ENCODE data around the gene AHSG. TPM values are rescaled to one million over a fixed set of nuclear protein-coding genes. Genes with fewer than 3 reads are reported as not detected.

The AHSG gene
- total and polyA plus RNA-seq, 2 experiments from 2014 or later = 0.10 to 0.18 TPM

GRCh38 chr3:186646106-186646505 is 33.2 kb downstream of the AHSG start:
- Mint-ChIP-seq H3K9me3 (no peaks in the 10 kb centered on the region), H3K4me1 (peaks cover 20% of the 10 kb centered on the region), H3K4me3 (no peak overlapping the region), H3K27ac (no peak overlapping the region), H3K36me3 (ENCODE audit: low read depth) (no peaks in the 10 kb centered on the region), H3K27me3 (ENCODE audit: insufficient read depth, low read depth, poor library complexity) (no peaks in the 10 kb centered on the region)
- no peaks in the 10 kb centered on the region for H4K20me1 ChIP-seq (replicated peaks; ENCODE audit: insufficient read depth)
- H3K79me2 ChIP-seq (replicated peaks; ENCODE audit: insufficient read depth) = no peaks in the 10 kb centered on the region
- H2AFZ ChIP-seq = no peak overlapping the region
- DNase-seq (ENCODE audit: low spot score) (no peak), ATAC-seq (no peak)
- no peaks in the 10 kb centered on the region for H3K9me2 ChIP-seq (ENCODE audit: insufficient read depth)
- H3K36me3 ChIP-seq (ENCODE audit: insufficient read depth) = no peaks in the 10 kb centered on the region
- H3K27ac ChIP-seq (ENCODE audit: low read depth) = no peak overlapping the region
- H3K4me1 ChIP-seq (ENCODE audit: insufficient read depth) = peaks cover 21% of the 10 kb centered on the region
- H3K27me3 ChIP-seq (ENCODE audit: insufficient read depth) = no peaks in the 10 kb centered on the region
- TF ChIP-seq, protein P1, sequence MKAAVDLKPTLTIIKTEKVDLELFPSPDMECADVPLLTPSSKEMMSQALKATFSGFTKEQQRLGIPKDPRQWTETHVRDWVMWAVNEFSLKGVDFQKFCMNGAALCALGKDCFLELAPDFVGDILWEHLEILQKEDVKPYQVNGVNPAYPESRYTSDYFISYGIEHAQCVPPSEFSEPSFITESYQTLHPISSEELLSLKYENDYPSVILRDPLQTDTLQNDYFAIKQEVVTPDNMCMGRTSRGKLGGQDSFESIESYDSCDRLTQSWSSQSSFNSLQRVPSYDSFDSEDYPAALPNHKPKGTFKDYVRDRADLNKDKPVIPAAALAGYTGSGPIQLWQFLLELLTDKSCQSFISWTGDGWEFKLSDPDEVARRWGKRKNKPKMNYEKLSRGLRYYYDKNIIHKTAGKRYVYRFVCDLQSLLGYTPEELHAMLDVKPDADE (IDR thresholded peaks at IDR 0.05) = no peak
- TF ChIP-seq NANOG (IDR thresholded peaks at IDR 0.05; ENCODE audit: borderline replicate concordance) (no peak), EZH2 (IDR thresholded peaks at IDR 0.05; ENCODE audit: low read depth, unreplicated experiment) (no peak), JUNB (IDR thresholded peaks at IDR 0.05; ENCODE audit: unreplicated experiment) (no peak), ZNF114 (CRISPR knock-in tag; IDR thresholded peaks at IDR 0.05) (no peak), EZH2phosphoT487 (IDR thresholded peaks at IDR 0.05; ENCODE audit: unreplicated experiment) (no peak)
- H3K4me3 ChIP-seq = no peak overlapping the region
- no peaks in the 10 kb centered on the region for H3F3A ChIP-seq (replicated peaks; ENCODE audit: low read depth)
- H3K4me2 ChIP-seq = no peak overlapping the region

DNA sequence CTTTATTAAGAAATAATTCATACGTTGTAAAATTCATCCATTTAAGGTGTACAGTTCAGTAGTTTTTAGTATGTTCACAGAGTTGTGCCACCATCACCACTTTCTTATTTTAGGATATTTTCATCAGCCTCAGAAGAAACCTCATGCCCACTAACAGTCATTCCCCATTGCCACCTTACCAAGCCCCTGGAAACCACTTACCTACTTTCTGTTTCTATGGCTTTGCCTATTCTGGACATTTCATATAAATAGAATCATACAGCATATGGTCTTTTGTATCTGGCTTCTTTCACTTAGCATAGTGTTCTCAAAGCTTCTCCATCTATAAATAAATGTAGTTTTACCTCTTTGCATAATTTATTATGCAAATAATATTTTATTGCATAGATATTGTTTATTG is 34.0 kb downstream of the AHSG start:
- no peak overlapping the region for H3K4me2 ChIP-seq
- no peaks in the 10 kb centered on the region for H4K20me1 ChIP-seq (replicated peaks; ENCODE audit: insufficient read depth)
- H3K36me3 ChIP-seq (ENCODE audit: insufficient read depth) = no peaks in the 10 kb centered on the region
- H3K79me2 ChIP-seq (replicated peaks; ENCODE audit: insufficient read depth) = no peaks in the 10 kb centered on the region
- no peak overlapping the region for H3K4me3 Mint-ChIP-seq
- no peak overlapping the region for H3K4me3 ChIP-seq
- no peaks in the 10 kb centered on the region for H3K27me3 ChIP-seq (ENCODE audit: insufficient read depth)
- H3K27ac Mint-ChIP-seq = no peak overlapping the region
- ATAC-seq = no peak
- H3K9me3 Mint-ChIP-seq = no peaks in the 10 kb centered on the region
- no peak for DNase-seq (ENCODE audit: low spot score)
- H3K4me1 ChIP-seq (ENCODE audit: insufficient read depth) = peaks cover 18% of the 10 kb centered on the region
- no peaks in the 10 kb centered on the region for H3K9me2 ChIP-seq (ENCODE audit: insufficient read depth)
- no peak overlapping the region for H3K27ac ChIP-seq (ENCODE audit: low read depth)
- no peak overlapping the region for H2AFZ ChIP-seq
- H3K27me3 Mint-ChIP-seq (ENCODE audit: insufficient read depth, low read depth, poor library complexity) = peaks cover 2% of the 10 kb centered on the region
- H3K4me1 Mint-ChIP-seq = peaks cover 17% of the 10 kb centered on the region
- H3F3A ChIP-seq (replicated peaks; ENCODE audit: low read depth) = no peaks in the 10 kb centered on the region
- H3K36me3 Mint-ChIP-seq (ENCODE audit: low read depth) = no peaks in the 10 kb centered on the region
- TF ChIP-seq CREB1 (CRISPR knock-in tag; IDR thresholded peaks at IDR 0.05; ENCODE audit: low read depth) = no peak
- TF ChIP-seq EZH2 (IDR thresholded peaks at IDR 0.05; ENCODE audit: low read depth, unreplicated experiment) = no peak
- TF ChIP-seq STAT1 (IDR thresholded peaks at IDR 0.05; ENCODE audit: unreplicated experiment) = no peak
- TF ChIP-seq, protein P2, sequence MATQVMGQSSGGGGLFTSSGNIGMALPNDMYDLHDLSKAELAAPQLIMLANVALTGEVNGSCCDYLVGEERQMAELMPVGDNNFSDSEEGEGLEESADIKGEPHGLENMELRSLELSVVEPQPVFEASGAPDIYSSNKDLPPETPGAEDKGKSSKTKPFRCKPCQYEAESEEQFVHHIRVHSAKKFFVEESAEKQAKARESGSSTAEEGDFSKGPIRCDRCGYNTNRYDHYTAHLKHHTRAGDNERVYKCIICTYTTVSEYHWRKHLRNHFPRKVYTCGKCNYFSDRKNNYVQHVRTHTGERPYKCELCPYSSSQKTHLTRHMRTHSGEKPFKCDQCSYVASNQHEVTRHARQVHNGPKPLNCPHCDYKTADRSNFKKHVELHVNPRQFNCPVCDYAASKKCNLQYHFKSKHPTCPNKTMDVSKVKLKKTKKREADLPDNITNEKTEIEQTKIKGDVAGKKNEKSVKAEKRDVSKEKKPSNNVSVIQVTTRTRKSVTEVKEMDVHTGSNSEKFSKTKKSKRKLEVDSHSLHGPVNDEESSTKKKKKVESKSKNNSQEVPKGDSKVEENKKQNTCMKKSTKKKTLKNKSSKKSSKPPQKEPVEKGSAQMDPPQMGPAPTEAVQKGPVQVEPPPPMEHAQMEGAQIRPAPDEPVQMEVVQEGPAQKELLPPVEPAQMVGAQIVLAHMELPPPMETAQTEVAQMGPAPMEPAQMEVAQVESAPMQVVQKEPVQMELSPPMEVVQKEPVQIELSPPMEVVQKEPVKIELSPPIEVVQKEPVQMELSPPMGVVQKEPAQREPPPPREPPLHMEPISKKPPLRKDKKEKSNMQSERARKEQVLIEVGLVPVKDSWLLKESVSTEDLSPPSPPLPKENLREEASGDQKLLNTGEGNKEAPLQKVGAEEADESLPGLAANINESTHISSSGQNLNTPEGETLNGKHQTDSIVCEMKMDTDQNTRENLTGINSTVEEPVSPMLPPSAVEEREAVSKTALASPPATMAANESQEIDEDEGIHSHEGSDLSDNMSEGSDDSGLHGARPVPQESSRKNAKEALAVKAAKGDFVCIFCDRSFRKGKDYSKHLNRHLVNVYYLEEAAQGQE (IDR thresholded peaks at IDR 0.05; ENCODE audit: unreplicated experiment) = no peak
- TF ChIP-seq, protein P1 (IDR thresholded peaks at IDR 0.05) = no peak
- no peak for TF ChIP-seq POLR2AphosphoS5 (IDR thresholded peaks at IDR 0.05; ENCODE audit: low read depth)
- TF ChIP-seq NANOG (IDR thresholded peaks at IDR 0.05; ENCODE audit: borderline replicate concordance) = no peak
- TF ChIP-seq, protein P3, sequence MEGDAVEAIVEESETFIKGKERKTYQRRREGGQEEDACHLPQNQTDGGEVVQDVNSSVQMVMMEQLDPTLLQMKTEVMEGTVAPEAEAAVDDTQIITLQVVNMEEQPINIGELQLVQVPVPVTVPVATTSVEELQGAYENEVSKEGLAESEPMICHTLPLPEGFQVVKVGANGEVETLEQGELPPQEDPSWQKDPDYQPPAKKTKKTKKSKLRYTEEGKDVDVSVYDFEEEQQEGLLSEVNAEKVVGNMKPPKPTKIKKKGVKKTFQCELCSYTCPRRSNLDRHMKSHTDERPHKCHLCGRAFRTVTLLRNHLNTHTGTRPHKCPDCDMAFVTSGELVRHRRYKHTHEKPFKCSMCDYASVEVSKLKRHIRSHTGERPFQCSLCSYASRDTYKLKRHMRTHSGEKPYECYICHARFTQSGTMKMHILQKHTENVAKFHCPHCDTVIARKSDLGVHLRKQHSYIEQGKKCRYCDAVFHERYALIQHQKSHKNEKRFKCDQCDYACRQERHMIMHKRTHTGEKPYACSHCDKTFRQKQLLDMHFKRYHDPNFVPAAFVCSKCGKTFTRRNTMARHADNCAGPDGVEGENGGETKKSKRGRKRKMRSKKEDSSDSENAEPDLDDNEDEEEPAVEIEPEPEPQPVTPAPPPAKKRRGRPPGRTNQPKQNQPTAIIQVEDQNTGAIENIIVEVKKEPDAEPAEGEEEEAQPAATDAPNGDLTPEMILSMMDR (conservative IDR thresholded peaks at IDR 0.05; ENCODE audit: low read depth in 2 of 2) = no peak
- TF ChIP-seq ZNF114 (CRISPR knock-in tag; IDR thresholded peaks at IDR 0.05) = no peak
- TF ChIP-seq JUNB (IDR thresholded peaks at IDR 0.05; ENCODE audit: unreplicated experiment) = no peak
- no peak for TF ChIP-seq ZNF331 (CRISPR knock-in tag; IDR thresholded peaks at IDR 0.05; ENCODE audit: low read depth)
- no peak for TF ChIP-seq EZH2phosphoT487 (IDR thresholded peaks at IDR 0.05; ENCODE audit: unreplicated experiment)
